ENCODE measurements around the gene ADIPOR2.

Gene ADIPOR2

DNA sequence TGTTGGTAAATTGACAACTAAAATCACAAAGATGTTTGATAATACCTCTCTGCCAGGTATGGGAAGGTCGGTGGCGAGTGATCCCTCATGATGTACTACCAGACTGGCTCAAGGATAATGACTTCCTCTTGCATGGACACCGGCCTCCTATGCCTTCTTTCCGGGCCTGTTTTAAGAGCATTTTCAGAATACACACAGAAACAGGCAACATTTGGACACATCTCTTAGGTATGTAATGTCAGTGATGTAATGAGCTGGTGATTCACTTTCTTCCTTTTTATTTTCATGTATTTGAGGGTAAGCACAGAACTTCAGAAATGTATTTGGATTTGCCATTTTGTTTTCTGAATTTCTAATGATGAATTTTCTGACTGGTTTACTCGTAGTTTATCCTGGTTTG, 86.9 kb downstream of the ADIPOR2 start:
- no peak for DNase-seq

DNA sequence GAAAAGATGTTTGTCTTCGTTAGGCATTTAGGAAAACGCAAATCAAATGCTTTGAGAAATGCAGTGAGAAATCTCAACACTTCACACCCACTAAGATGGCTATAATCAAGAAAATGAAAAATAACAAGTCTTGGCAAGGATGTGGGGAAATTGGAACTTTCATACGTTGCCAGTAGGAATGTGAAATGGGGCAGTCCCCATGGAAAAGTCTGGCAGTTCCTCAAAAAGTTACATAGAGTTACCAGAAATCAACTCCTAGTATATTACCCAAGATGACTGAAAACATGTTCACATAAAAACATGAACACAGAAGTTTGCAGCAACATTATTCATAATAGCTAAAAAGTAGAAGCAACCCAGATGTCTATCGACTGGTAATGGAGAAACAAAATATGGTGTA, 88.0 kb downstream of the ADIPOR2 start:
- DNase-seq = no peak

DNA sequence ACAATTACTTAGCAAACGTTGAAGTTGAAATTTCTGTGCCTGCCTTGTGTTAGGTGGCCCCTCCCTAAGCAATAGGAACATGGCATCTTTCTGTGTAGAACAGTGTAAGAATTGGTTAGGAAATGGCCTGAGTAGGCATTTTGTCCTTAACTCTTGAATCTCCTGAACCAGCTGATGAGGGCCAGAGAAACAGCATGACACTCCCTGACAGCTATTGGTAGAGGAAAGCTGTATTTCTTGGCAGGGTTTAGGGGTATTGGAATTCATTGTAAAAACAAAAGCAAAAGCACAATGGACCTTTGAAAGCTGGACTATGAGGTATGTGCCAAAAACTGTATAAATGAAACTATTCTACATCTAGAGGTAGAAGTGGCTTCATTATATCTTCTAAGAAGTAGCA, 88.9 kb downstream of the ADIPOR2 start:
- no peak for DNase-seq

DNA sequence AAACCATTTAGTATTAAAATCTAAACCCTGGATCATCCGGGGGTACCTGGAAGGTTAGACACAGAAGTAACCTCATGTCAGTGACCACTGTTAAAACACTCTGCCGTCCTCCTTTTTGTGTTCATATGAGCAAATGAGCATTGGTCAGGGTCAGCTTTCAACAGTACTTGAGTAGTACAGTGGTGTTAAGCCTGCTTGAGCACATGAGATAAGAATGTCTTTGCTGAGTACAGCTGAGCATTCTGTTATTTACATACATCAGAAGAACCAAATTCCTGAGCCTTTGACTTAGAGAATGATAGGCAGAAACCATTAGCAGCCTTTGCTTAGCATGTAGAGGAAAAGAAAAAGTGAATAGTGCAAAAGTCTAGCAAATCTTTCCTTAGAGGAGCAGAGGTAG, 90.9 kb downstream of the ADIPOR2 start:
- DNase-seq = no peak

DNA sequence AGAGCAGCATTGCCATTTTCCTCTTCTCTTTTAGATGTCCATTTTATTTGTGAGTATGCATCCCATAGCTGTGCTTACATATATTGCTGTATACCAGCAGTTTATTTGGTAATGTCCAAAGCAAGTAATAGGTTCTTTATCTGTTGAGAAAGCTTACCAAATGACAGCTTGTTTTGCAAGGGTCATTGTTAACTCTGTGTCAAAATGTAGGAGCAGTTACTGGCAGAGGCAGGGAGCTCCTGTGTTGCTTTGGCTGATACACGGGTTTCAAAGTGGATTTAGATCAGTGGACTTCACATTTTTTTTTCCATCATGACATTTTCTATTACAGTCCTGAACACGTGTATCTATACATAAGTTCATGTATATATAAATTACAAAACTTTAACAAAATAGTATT, 91.3 kb downstream of the ADIPOR2 start:
- DNase-seq = no peak

DNA sequence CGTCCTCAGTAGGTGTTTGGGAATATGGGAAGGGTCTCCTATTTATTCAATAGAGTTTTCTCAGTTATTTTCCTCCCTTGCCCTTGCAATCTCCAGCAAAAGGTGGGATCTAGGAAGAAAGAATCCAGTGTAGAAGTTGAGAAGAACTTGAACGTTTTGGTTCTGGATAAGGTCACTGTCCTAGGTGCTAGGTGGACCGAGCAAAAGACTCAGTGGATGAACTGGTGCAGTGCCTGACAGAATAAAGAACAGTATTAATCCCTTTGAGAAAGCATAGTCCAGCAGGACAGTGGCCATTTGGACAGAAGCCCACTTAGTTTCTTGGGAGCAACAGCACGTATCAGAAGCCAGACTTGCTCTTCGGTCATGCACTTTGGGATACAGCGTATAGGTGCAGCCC, 96.8 kb downstream of the ADIPOR2 start:
- DNase-seq = no peak

DNA sequence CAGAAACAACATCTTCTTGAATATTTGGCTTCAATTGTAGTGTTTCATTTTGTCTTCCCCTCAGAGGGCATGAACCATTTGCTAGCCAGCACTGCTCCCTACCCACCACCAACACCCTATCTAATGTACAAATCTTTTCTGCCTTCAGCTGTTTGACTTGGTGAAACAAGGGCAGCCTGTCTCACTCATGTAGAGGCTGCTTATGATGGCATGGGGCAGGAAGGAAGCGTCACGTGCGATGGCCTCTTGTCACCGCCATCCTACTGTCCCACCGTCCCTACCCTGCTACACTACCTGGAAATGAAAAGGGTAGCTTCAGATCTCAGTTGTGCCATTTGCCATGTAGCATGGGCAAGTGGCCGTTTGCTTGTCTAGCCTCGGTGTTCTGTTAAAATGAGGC, 99.6 kb downstream of the ADIPOR2 start:
- DNase-seq = peak; percentile 30

DNA sequence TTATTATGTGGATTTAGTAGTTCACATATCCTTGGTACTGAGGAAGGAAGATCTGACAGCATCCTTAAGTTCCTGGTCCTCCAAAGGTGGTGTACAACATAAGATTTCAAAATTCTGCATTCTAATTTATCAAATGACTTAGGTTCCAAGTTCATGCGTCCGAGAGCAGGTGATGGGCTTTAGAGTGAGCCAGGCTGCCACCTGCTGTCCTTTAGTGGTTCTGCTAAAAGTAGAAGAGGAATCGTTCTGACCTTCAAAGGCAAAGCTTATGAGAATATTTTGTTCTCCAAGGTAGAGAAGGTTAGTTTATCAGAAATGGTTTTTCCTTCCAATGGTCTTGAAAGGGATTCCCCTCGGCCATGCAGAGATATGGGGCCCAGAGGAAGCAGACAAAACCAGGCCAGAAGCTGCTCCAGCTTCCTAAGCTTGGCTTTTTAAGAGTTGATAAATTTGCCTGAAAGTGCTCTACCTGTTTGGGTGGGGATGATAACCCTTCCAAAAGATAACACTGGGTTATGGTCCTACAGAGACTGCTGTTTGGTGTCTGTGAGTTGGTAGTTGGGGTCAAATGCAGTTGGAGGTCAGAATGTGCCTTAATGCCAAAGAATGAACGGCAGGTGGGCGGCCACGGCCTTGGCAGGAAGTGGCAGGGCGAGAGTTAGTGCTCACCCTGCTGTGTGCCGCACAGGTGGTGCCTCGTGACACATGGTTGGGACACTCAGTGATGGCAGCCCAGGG, 100.4 kb downstream of the ADIPOR2 start:
- DNase-seq = peak; percentile 84

DNA sequence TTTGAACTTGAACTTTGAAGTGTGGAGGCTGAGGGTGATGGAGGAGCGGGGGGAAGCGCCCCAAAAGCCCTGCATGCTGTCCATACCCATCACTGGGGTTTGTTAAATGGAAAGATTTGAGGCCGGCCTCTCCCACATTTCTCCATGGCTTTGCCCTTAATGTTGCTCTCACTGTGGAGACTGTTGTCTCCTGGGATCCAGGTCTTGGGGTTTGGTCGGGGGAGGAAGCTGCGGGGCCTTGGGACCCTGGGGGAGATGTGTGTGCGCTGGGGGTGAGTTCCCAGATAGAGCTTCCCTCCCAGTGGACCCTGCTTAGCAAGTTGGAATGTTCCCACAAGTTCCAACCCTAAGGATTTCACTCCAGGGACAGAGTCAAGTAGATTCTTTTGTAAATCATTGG, 101.5 kb downstream of the ADIPOR2 start:
- no peak for DNase-seq

DNA sequence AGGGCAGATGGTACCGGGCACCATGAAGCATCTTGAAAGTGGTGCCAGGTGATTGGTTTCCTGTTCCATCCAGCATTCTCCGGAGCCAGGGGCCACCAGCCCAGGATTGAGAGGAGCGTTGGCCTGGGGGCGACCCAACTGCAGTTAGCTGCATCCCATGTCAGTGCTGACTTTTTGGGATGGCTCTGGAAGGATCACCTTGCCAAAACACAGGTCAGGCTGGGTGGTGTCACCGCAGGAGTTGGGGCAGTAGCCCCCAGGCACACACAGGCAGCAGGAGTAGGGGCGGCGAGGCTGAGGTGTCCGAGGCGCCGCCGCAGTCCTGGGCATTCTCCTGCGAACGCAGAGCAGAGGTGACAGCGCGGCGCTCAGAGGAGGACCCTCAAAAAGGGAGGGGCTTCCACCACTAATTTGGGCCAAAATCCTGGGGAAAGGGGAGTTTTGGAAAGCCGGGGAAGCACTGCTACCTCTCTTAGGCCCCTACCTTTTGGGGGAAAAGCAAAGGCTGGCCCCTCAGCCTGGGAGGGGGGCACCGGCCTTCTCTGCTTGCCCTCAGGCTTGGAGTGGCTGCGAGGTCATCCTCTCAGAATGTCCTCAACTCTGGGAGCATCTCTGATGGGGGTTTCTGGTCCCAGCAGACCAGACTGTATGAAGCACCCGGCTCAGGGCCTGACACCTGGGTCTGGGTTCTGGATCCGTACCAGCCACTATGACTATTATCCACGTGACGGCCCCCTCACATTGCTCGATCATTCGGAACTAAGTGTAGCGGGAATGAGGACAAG, 102.7 kb downstream of the ADIPOR2 start:
- no peak for DNase-seq

DNA sequence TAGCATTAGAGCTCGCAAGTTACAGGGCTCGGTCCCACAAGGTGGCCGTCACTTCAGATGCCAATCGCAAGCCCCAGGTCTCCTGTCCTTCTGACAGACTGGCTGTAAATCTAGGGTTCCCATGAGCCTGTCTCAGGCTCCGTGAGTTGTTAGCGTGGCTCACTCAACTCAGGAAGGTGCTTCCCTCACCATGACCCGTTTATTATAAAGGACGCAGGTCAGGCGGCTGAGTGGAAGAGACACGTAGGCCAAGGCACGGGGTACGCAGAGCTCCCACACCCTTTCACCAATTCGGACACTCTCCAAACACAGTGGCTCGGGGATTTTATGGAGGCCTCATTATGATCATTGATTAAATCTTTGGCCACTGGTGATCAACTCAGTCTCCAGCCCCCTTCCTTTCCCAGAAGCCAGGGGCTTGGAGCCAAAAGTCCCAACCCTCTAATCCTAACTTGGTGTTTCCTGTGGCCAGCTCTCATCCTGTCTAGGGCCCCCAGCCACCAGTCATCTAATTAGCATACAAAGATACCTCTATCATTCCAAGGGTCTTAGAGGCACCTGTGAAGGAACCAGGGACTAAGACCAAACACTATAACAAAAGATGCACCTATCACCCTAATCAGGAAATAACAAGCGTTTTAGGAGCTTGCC, 103.7 kb downstream of the ADIPOR2 start:
- DNase-seq = no peak

DNA sequence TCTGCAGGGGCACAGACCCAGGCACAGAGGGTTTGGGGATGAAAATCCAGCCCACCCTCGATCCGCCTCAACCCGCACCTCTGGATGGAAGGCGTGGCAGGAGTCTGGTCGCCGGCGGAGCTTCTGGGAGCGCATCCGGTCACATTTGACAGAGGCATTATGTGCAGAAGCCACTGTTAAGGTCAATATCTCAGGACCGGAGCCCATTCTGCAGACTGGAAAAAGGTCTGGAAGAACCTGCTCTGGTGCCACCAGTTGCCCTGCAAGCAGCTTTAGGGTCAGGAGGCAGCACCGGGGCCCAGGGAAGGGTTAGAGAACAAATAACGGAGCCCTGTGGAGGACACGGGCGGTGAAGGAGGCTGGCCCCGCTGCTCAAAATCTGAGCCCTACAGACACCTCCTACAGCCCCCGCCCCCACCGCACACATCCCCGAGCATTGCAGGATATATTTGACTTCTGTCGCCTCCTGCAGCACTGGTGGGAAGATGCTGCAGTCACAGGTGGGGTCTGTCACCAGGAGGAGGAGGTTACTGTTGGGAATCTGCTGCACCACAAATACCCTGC, 104.4 kb downstream of the ADIPOR2 start:
- no peak for DNase-seq

DNA sequence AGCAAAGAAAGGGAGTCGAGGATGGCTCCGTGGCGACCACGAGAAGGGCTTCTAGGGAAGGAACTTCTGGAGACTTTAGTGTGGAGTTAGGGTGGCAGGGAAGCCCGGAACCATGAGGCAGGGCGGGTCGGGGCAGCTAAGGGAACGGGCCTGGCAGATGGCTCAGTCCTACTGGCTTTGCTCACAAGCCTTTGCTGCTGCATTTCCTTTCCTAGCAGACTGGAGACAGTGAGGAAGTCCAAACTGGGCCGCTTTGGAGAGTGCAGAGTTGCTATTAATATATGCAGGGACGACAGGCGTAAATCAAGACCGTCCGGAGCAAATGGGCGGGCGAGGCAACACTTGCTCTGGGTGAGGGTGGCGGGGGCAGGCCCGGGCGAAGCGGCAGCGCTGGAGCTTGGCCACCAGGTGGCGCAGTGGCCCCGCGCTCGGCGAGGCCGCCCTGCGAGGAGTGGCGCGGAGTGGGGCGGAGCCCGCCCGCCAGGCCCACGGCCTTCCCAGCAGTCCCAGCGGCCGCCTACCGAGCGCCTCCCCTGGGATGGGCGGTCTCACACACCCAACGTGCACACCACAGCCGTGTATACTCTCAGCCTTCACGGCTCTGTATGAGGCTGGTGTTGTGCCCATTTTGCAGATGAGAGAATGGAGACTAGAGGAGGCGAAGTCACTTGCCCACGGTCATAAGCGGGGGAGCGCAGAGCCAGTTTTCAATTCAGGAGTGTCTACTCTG, 105.1 kb downstream of the ADIPOR2 start:
- DNase-seq = peak; percentile 95

DNA sequence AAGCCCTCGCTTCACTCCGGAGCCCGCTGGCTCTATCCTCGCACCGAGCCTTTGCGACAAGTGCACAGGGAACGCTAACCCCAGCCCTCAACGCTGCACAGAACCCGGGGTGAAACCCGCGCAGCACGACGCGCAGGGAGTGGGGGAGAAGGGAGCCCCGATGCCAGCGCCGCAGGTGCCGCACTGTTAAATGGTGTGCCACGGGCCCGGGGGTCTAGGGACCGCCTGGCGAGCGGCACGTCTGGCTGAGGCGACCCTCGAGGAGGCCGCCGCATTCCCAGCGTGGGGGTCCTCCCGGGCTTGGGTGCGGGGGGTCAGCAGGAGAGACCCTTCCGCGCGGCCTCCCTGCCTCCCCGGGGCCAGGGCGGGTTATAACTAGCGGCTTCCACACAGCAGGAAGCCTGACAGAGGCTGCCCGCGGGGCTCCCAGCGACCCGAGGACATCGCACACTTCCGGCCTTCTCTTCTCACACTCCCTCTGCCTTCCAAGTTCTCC, 105.7 kb downstream of the ADIPOR2 start:
- DNase-seq = peak; percentile 61

DNA sequence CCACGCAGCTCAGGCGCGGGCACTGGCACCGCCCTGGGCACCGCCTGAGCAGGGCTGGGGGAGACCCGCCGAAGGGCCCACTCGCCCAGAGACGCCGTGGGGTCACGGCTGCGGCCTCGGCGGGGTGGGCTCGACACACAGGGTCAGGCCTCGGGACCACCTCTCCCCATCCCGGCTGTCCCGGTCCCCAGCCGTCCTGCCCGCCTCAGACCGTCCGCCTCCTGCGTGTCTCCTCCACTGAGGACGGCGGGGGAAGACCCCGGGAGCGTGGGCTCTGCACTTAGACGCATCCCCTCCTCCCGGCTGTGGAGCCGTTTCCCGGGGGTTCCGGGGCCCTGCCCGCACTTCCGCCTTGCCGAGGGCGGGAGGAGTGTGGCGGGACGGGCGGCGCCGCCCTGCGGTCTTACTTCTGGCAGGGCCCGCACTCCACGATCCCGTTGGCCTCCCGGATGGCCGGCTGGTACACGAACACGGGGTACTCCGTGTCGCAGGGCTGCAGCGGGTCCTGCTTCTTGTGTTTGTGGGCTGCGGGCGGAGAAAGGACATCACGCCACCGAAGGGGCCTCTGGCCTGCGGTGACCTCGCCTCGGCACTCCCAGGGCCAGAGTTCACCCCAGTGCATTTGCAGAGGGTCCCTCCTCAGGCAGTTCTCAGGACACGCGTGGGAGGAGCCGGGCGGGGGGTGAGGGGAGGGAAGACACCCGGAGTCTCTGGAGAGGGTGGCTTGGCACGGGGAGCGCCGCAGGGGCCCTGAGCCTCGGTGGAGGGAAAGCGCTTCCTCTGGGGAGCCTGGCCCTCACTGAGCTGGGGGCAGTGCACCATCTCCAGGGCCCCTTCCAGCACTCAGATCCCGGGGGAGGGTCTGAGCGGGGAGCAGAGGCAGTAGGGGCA, 106.4 kb downstream of the ADIPOR2 start:
- peak; percentile 70 for DNase-seq

DNA sequence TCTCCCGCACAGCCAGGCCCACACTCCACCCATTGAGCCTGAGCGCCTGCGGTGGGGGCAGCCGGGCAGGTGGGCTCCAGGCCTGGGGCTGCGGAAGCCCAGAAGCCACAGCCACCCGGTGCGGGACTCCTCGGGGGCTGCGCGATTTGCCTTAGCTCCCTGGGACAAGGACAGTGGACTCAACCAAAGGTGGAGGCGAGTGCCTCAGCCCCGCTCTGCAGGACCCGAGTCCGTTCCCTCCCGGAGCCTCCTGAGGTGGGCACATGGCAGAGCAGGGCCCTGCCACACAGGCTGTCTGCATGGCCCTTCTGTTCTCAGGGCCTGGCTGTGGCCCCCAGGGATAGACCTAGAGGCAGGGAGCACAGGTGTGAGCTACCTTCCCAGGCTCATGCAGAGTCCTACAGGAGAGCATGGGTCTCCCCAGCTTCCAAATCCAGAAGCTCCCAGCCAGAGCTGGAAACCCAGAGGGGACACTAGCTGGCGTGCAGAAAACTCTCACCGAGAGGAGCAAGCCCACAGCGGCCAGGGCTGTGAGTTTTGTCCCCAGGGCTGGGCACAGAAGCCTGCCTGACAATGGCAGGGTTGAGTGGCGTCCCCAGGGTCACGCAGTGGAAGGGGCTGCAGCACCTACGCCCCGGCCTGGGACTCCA, 107.2 kb downstream of the ADIPOR2 start:
- DNase-seq = no peak

DNA sequence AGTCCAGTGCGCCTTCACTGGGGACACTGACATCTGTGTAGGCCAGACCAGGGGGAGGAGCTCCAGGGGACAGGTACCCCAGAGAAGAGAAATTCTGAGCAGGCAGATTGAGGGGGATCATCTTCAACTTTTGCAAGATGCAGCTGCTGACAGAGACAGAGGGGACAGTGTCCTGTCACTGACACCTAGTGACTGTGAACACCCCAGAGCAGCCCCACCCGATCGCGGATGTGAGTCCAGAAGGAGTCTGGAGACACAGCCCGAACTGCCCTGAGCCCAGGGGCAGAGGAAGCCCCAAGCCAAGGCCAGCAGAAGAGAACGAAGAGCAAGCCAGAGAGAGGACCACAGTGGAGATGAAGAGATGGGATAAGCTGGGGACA, 107.8 kb downstream of the ADIPOR2 start:
- DNase-seq = no peak

DNA sequence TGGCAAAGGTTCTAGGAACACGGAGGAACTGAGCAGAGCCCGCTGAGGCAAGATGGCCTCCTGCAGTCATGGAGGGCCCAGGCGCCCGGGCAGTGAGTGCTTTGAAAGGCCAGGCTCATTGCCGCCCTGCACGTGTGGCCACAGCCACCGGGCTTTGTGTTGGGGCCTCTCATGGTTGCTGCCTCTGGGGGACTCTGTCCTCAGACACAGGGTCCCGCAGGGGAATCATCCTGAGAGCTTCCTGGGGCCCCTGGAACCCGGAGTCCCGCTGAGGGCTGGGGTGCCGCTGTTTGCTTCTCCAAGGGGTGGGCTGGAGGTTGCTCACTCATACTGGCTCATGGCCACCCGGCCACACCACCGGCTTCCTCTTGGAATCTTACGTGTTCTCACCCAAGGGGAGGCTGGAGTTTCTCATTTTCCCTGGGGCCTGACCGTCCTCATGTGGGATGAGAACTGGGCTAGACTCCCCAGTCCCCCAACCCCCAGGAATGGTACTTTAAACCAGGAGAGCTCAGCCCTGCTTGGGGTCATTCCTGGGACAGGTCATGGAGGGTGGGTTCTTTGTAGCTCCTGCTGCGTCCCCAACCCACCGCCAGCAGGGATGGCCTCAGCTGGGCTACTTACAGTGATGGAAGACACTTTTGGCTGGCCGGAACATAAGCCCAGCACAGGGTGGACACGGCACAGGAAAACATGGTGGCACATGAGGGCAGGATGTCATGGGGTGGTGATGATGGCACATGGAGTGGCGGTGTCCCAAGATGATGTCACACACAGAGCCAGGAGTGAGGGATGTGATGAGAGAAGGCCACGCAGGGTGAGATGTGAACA, 108.4 kb downstream of the ADIPOR2 start:
- DNase-seq = no peak

DNA sequence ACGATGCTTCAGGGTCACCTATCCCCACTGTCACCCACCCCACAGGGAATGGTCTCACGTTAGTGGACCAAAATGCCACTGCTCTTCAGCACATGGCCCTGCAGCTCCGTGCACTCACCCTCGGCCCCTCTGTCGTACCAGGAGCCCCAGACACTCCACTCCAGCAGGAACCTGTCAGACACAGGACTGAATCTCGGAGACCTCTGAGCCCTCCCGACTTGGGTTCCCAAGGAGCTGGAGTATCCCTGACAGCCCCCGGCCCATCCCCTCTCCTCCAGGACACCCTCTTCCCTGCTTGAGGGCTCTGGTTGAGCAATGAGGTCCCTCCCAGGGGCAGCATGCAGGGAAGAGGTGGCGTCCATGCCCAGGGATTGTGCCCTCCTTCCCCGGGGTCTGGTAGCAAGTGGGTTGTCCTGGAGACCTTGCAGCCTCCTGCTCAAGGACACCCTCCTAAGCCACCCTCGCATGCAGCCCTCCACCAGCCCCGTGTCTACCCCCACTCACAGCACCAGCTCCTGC, 109.1 kb downstream of the ADIPOR2 start:
- no peak for DNase-seq
